ENCODE measurements around the gene C17orf67.

C17orf67 gene

DNA sequence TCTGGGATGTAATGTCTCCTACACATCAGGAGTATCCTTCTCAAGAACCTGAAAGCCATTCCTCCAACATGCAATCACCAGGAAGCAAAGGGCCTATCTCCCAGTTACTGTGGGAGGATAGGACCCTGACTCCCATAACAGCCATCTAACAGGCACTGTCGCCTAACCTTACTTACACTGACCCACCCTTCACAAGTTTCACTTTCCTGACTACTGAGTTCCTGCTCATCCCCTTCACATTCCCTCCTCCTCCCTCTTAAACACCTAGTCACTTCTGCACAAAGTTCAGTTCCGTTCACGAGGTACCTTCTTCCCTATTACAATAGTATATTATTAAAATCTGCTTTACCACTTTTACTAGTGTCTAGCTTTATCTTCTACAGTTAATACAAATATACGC is 1.3 kb downstream of the C17orf67 start:
- Histone ChIP-seq H3K79me2 (no peaks in the 10 kb centered on the region), H3K27ac (no peak overlapping the region), H3K4me1 (peaks cover 10% of the 10 kb centered on the region), H3K27me3 (ENCODE audit: control insufficient read depth, insufficient read depth, low read length) (no peaks in the 10 kb centered on the region), H3K9me3 (ENCODE audit: control insufficient read depth, low read length) (no peaks in the 10 kb centered on the region), H3K9ac (no peak overlapping the region), H3K4me2 (ENCODE audit: low read length) (peak overlapping the region; percentile 83), H3K36me3 (ENCODE audit: control insufficient read depth, insufficient read depth, low read length) (no peaks in the 10 kb centered on the region), H2AFZ (no peak overlapping the region), H3K4me3 (ENCODE audit: low read depth, low read length) (no peak overlapping the region)
- TF ChIP-seq, protein P1, sequence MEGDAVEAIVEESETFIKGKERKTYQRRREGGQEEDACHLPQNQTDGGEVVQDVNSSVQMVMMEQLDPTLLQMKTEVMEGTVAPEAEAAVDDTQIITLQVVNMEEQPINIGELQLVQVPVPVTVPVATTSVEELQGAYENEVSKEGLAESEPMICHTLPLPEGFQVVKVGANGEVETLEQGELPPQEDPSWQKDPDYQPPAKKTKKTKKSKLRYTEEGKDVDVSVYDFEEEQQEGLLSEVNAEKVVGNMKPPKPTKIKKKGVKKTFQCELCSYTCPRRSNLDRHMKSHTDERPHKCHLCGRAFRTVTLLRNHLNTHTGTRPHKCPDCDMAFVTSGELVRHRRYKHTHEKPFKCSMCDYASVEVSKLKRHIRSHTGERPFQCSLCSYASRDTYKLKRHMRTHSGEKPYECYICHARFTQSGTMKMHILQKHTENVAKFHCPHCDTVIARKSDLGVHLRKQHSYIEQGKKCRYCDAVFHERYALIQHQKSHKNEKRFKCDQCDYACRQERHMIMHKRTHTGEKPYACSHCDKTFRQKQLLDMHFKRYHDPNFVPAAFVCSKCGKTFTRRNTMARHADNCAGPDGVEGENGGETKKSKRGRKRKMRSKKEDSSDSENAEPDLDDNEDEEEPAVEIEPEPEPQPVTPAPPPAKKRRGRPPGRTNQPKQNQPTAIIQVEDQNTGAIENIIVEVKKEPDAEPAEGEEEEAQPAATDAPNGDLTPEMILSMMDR (IDR thresholded peaks at IDR 0.05) = no peak

DNA sequence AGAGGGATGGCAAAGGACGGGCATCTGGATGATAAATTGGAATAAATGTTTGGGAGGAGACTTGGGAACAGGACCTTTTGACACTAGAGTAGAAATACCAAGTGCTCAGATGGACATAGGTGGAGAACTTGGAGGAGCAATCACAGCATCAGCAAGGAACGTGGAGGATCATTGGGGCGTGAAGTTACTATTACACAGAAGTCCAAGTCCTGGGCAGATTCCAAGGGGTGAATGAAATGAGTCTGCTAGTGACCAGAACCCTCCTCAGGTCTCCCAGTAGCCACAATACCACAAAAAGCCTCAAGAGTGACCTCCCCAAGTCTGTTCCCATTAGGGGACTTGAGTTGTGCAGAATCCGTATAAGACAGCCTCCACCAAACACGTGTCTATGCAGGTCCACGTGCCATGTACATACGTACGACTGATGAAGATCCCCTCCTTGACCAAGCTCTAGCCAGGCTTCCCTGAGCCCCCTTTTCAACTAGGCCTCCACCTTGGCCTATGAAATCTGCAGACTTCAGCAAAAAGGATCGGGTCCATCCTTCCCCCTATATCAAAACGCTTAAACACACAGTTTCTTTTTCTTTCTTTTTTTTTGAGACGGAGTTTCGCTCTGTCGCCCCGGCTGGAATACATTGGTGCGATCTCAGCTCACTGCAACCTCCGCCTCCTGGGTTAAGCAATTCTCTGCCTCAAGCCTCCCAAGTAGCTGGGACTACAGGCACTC is 2.2 kb downstream of the C17orf67 start:
- Histone ChIP-seq H2AFZ (no peak overlapping the region), H3K79me2 (no peaks in the 10 kb centered on the region)
- TF ChIP-seq, protein P1 (IDR thresholded peaks at IDR 0.05) = no peak

DNA sequence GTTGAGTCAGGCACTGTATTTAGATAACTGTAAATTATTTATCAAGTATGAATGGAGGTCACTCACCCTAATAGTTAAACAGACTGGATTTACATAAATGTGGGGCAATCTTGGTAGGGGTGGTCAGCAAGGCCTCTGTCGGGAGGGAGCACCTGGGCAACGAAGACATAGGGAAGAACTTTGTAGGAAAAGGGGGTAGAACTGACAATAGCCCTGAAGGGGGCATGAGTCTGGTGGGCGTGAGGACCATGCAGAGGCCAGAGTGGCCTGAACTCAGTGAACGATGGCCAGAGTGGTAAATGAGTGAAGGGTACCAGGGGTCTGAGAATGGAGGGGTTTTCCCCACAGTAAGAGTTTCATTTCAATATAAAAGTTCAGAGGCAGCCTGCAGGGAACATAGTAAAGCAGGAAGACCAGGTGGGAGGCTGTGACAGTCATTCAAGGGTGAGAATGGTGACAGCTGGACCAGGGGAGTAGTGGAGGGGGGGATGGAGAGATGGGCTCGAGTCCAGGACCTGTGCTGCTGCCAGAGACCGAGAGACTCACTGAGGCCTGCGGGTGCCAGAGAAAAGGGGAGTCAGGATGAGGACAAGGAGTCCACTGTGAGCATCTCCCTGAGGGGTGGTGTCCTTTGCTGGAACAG is 2.9 kb downstream of the C17orf67 start:
- TF ChIP-seq, protein P1 (IDR thresholded peaks at IDR 0.05) = no peak
- H3K4me3 ChIP-seq (ENCODE audit: low read depth, low read length) = no peak overlapping the region

More for the DNA sequence above, 2.2 kb downstream of the C17orf67 start:
- no peak overlapping the region for H3K4me2 ChIP-seq (ENCODE audit: low read length)
- H3K27ac ChIP-seq = no peak overlapping the region
- no peaks in the 10 kb centered on the region for H3K9me3 ChIP-seq (ENCODE audit: control insufficient read depth, low read length)
- H3K4me3 ChIP-seq (ENCODE audit: low read depth, low read length) = no peak overlapping the region
- H3K36me3 ChIP-seq (ENCODE audit: control insufficient read depth, insufficient read depth, low read length) = no peaks in the 10 kb centered on the region
- no peaks in the 10 kb centered on the region for H3K27me3 ChIP-seq (ENCODE audit: control insufficient read depth, insufficient read depth, low read length)
- peaks cover 10% of the 10 kb centered on the region for H3K4me1 ChIP-seq
- no peak overlapping the region for H3K9ac ChIP-seq

DNA sequence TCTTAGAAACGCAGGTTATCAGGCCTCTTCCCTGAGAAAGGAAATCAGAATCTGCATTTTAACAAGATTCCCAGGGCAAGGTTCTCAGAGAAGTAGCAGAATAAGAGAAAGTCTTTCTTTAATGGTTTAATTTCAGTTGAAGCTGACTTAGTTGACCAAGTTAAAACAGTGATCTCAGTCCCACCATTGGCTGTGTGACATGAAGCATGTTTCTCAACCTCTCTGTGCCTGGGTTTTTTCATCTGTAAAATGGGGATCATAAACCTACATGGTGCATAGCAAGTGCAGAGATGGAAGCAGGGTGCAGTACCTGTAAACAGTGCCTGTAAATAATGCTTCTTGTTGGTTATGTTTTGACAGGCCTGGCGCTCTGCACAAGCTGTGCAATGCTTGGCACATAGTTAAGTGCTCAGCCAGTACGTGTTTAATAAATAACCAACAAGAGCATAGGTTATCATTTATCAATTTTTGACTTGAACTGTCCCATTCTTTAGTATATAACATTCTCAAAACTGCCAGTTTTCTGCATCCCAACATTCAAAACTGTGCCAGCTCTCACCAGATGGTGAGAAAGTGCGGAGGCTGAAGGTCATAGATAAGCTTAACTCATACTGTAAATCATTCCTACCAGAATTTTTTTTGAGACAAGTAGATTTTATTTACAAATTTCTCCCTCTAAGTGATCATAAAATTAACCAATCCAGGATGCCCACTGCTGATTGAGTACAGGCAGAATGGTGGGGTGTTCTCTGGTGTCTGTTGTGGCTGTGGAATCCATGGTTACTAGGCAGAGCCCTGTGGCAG is 6.9 kb downstream of the C17orf67 start:
- Histone ChIP-seq H3K4me2 (ENCODE audit: low read length) (no peak overlapping the region), H3K9me3 (ENCODE audit: control insufficient read depth, low read length) (no peaks in the 10 kb centered on the region), H3K4me1 (no peaks in the 10 kb centered on the region), H3K27ac (no peak overlapping the region), H3K79me2 (no peaks in the 10 kb centered on the region), H3K4me3 (ENCODE audit: low read depth, low read length) (no peak overlapping the region), H3K36me3 (ENCODE audit: control insufficient read depth, insufficient read depth, low read length) (no peaks in the 10 kb centered on the region), H3K27me3 (ENCODE audit: control insufficient read depth, insufficient read depth, low read length) (no peaks in the 10 kb centered on the region), H2AFZ (no peak overlapping the region), H3K9ac (no peak overlapping the region)
- TF ChIP-seq, protein P1 (IDR thresholded peaks at IDR 0.05) = no peak

More for the DNA sequence above, 2.9 kb downstream of the C17orf67 start:
- no peaks in the 10 kb centered on the region for H3K9me3 ChIP-seq (ENCODE audit: control insufficient read depth, low read length)
- peaks cover 10% of the 10 kb centered on the region for H3K4me1 ChIP-seq
- no peak overlapping the region for H3K27ac ChIP-seq
- no peaks in the 10 kb centered on the region for H3K27me3 ChIP-seq (ENCODE audit: control insufficient read depth, insufficient read depth, low read length)
- no peak overlapping the region for H2AFZ ChIP-seq
- no peaks in the 10 kb centered on the region for H3K79me2 ChIP-seq
- H3K9ac ChIP-seq = no peak overlapping the region
- H3K36me3 ChIP-seq (ENCODE audit: control insufficient read depth, insufficient read depth, low read length) = no peaks in the 10 kb centered on the region
- H3K4me2 ChIP-seq (ENCODE audit: low read length) = no peak overlapping the region
